SK-N-SH treated with all-trans-retinoic acid at 6 μM for 48 hours (cell line): ENCODE measurements around the gene GSTM4.

Source experiments
- ATAC-seq: fragments of 200-7000 bp; cut with Tn5 transposase; 3 replicates; pipeline ENCODE4 v1.9.1; 2020; ENCODE audit warnings: mild to moderate bottlenecking, moderate library complexity
- ARNTL ChIP-seq: fragments of 450-650 bp; formaldehyde crosslinking; IDR thresholded peaks from 2 replicates; pipeline ENCODE4 v1.5.0; 2020; ENCODE audit warnings: low read depth, mild to moderate bottlenecking, moderate library complexity, borderline replicate concordance
- BACH2 ChIP-seq: fragments of 250-450 bp; sonication (Bioruptor Pico); IDR thresholded peaks from 2 replicates; pipeline ENCODE4 v1.9.0; 2021; ENCODE audit warnings: mild to moderate bottlenecking, borderline replicate concordance
- CSDC2 ChIP-seq: fragments of 250-450 bp; sonication (Bioruptor Pico); IDR thresholded peaks from 2 replicates; pipeline ENCODE4 v1.5.0; 2020; ENCODE audit warnings: mild to moderate bottlenecking, moderate library complexity
- ESRRG ChIP-seq: fragments of 250-450 bp; sonication (Bioruptor Pico); IDR thresholded peaks from 2 replicates; pipeline ENCODE4 v1.6.1; 2021; ENCODE audit warnings: mild to moderate bottlenecking
- GLIS3 ChIP-seq: fragments of 250-450 bp; sonication (Bioruptor Pico); IDR thresholded peaks from 2 replicates; pipeline ENCODE4 v1.5.0; 2020; ENCODE audit warnings: mild to moderate bottlenecking, moderate library complexity
- ISL1 ChIP-seq: fragments of 250-450 bp; sonication (Bioruptor Pico); IDR thresholded peaks from 2 replicates; pipeline ENCODE4 v2.1.2; 2022; ENCODE audit warnings: mild to moderate bottlenecking, moderate library complexity
- OSR1 ChIP-seq: fragments of 250-450 bp; sonication (Bioruptor Pico); IDR thresholded peaks from 2 replicates; pipeline ENCODE4 v1.8.0; 2022; ENCODE audit warnings: moderate library complexity, mild to moderate bottlenecking, inconsistent platforms
- PPARA ChIP-seq: fragments of 250-450 bp; sonication (Bioruptor Pico); IDR thresholded peaks from 2 replicates; pipeline ENCODE4 v1.5.0; 2020; ENCODE audit warnings: mild to moderate bottlenecking, borderline replicate concordance
- RARB ChIP-seq: fragments of 250-450 bp; sonication (Bioruptor Pico); IDR thresholded peaks from 2 replicates; pipeline ENCODE4 v1.8.0; 2021; ENCODE audit warnings: mild to moderate bottlenecking, moderate library complexity
- SNAI2 ChIP-seq: fragments of 250-450 bp; sonication (Bioruptor Pico); IDR thresholded peaks from 2 replicates; pipeline ENCODE4 v1.5.0; 2020; ENCODE audit warnings: mild to moderate bottlenecking, moderate library complexity
- TCF4 ChIP-seq: fragments of 250-450 bp; sonication (Bioruptor Pico); IDR thresholded peaks from 2 replicates; pipeline ENCODE4 v1.8.0; 2021; ENCODE audit warnings: mild to moderate bottlenecking, moderate library complexity, borderline replicate concordance
- TOX ChIP-seq: fragments of 250-450 bp; sonication (Bioruptor Pico); IDR thresholded peaks from 2 replicates; pipeline ENCODE4 v1.8.0; 2021; ENCODE audit warnings: mild to moderate bottlenecking, moderate library complexity, borderline replicate concordance
- ZC3H10 ChIP-seq: fragments of 250-450 bp; sonication (Bioruptor Pico); IDR thresholded peaks from 2 replicates; pipeline ENCODE4 v1.5.1; 2021; ENCODE audit warnings: mild to moderate bottlenecking, moderate library complexity
- ZFP3 ChIP-seq: fragments of 250-450 bp; sonication (Bioruptor Pico); IDR thresholded peaks from 2 replicates; pipeline ENCODE4 v1.5.0; 2020; ENCODE audit warnings: mild to moderate bottlenecking, moderate library complexity
- ZFP30 ChIP-seq: fragments of 450-650 bp; formaldehyde crosslinking; IDR thresholded peaks from 2 replicates; pipeline ENCODE4 v1.5.0; 2022; ENCODE audit warnings: mild to moderate bottlenecking, moderate library complexity
- ZNF565 ChIP-seq: fragments of 450-650 bp; formaldehyde crosslinking; conservative IDR thresholded peaks from 2 replicates; pipeline ENCODE4 v1.5.0; 2020; ENCODE audit warnings: low read depth, mild to moderate bottlenecking, moderate library complexity
- ZNF70 ChIP-seq: fragments of 450-650 bp; formaldehyde crosslinking; IDR thresholded peaks from 2 replicates; pipeline ENCODE4 v1.5.0; 2020; ENCODE audit warnings: mild to moderate bottlenecking, moderate library complexity
- ZNF8 ChIP-seq: fragments of 450-650 bp; formaldehyde crosslinking; IDR thresholded peaks from 2 replicates; pipeline ENCODE4 v1.5.0; 2020; ENCODE audit warnings: mild to moderate bottlenecking, moderate library complexity
- TF ChIP-seq, protein P1 (sequence below): fragments of 250-450 bp; sonication (Bioruptor Pico); IDR thresholded peaks from 2 replicates; pipeline ENCODE4 v1.5.1; 2021; ENCODE audit warnings: mild to moderate bottlenecking, moderate library complexity
- TF ChIP-seq, protein P2 (sequence below): fragments of 250-450 bp; sonication (Bioruptor Pico); IDR thresholded peaks from 2 replicates; pipeline ENCODE4 v1.5.0; 2020; ENCODE audit warnings: mild to moderate bottlenecking, moderate library complexity
- TF ChIP-seq, protein P3 (sequence below): fragments of 250-450 bp; sonication (Bioruptor Pico); IDR thresholded peaks from 2 replicates; pipeline ENCODE4 v1.8.0; 2020; ENCODE audit warnings: mild to moderate bottlenecking, moderate library complexity, borderline replicate concordance
- TF ChIP-seq, protein P4 (sequence below): fragments of 250-450 bp; sonication (Bioruptor Pico); IDR thresholded peaks from 2 replicates; pipeline ENCODE4 v1.5.1; 2020; ENCODE audit warnings: low read depth, mild to moderate bottlenecking, moderate library complexity
- TF ChIP-seq, protein P5 (sequence below): fragments of 250-450 bp; sonication (Bioruptor Pico); IDR thresholded peaks from 2 replicates; pipeline ENCODE4 v1.8.0; 2021; ENCODE audit warnings: low read depth, mild to moderate bottlenecking, moderate library complexity, borderline replicate concordance

Gene GSTM4

DNA sequence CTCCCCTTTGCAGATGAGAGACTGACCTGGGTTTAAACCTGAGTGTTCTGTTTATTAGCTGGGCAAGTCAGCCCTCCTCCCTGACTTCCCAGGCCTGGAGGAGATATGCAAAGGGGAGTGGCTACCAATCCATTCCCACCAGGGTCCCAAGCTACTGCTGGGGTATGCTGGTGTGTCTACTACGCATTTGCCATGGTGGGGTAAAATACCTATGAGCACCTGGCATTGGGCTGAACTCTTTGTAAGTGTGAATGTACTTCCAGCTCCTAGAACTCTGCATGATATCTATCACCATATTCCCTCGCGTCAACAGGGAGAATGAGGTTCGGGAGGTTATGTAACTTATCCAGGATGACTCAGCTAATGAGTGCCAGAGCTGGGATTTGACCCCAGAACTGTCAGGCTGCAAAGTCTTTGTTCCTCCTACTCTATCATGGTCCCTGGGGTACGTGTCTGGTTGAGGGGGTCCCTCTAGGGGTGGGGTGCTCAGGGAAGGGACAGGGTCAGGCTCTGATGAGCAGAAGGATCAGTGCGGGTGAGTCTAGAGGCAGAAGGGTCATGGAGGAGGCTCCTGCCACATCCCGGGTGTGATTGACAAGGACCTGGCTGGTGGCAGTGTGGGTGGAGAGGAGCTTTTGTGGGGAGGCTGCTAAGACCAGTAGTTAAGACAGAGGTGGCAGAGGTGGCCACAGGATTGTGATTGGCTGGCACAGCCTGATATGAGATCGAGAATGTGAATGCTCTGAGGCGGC lies 19.5 kb upstream of the GSTM4 start:
- peak; percentile 66 for ATAC-seq
- TF ChIP-seq ZFP3 (CRISPR knock-in tag) (no peak), GLIS3 (CRISPR knock-in tag) (no peak), CSDC2 (CRISPR knock-in tag) (no peak), ISL1 (no peak), PPARA (CRISPR knock-in tag) (no peak), ZNF565 (CRISPR knock-in tag) (no peak), TCF4 (no peak), ESRRG (no peak), BACH2 (CRISPR knock-in tag) (no peak), SNAI2 (CRISPR knock-in tag) (no peak)
- TF ChIP-seq, protein P1, sequence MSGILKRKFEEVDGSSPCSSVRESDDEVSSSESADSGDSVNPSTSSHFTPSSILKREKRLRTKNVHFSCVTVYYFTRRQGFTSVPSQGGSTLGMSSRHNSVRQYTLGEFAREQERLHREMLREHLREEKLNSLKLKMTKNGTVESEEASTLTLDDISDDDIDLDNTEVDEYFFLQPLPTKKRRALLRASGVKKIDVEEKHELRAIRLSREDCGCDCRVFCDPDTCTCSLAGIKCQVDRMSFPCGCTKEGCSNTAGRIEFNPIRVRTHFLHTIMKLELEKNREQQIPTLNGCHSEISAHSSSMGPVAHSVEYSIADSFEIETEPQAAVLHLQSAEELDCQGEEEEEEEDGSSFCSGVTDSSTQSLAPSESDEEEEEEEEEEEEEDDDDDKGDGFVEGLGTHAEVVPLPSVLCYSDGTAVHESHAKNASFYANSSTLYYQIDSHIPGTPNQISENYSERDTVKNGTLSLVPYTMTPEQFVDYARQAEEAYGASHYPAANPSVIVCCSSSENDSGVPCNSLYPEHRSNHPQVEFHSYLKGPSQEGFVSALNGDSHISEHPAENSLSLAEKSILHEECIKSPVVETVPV, result no peak
- TF ChIP-seq, protein P2, sequence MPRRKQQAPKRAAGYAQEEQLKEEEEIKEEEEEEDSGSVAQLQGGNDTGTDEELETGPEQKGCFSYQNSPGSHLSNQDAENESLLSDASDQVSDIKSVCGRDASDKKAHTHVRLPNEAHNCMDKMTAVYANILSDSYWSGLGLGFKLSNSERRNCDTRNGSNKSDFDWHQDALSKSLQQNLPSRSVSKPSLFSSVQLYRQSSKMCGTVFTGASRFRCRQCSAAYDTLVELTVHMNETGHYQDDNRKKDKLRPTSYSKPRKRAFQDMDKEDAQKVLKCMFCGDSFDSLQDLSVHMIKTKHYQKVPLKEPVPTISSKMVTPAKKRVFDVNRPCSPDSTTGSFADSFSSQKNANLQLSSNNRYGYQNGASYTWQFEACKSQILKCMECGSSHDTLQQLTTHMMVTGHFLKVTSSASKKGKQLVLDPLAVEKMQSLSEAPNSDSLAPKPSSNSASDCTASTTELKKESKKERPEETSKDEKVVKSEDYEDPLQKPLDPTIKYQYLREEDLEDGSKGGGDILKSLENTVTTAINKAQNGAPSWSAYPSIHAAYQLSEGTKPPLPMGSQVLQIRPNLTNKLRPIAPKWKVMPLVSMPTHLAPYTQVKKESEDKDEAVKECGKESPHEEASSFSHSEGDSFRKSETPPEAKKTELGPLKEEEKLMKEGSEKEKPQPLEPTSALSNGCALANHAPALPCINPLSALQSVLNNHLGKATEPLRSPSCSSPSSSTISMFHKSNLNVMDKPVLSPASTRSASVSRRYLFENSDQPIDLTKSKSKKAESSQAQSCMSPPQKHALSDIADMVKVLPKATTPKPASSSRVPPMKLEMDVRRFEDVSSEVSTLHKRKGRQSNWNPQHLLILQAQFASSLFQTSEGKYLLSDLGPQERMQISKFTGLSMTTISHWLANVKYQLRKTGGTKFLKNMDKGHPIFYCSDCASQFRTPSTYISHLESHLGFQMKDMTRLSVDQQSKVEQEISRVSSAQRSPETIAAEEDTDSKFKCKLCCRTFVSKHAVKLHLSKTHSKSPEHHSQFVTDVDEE (CRISPR knock-in tag), result no peak; the same call in 1 of the 2 replicates

DNA sequence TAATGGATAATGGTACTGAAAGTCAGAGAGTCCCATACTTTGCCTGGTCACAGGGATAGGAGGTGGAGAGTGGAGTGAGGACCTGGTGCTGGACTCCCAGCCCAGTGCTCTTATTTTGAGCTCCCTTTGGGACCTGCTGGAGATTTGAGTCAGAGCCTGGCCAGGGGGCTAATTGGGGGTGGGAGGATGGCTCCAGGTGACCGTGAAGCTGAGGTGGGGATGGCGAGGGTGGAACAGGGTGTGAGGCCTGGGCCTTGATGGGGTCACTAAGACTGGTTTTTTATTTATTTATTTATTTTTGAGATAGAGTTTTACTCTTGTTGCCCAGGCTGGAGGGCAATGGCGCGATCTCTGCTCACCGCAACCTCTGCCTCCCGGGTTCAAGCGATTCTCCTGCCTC lies 18.5 kb upstream of the GSTM4 start:
- ATAC-seq, result no peak
- TF ChIP-seq ISL1 (no peak), OSR1 (no peak), TCF4 (no peak), TOX (CRISPR knock-in tag) (no peak), BACH2 (CRISPR knock-in tag) (no peak), GLIS3 (CRISPR knock-in tag) (no peak), ZFP30 (no peak), ARNTL (CRISPR knock-in tag) (no peak)
- TF ChIP-seq, protein P2 (CRISPR knock-in tag), result no peak
- TF ChIP-seq, protein P3, sequence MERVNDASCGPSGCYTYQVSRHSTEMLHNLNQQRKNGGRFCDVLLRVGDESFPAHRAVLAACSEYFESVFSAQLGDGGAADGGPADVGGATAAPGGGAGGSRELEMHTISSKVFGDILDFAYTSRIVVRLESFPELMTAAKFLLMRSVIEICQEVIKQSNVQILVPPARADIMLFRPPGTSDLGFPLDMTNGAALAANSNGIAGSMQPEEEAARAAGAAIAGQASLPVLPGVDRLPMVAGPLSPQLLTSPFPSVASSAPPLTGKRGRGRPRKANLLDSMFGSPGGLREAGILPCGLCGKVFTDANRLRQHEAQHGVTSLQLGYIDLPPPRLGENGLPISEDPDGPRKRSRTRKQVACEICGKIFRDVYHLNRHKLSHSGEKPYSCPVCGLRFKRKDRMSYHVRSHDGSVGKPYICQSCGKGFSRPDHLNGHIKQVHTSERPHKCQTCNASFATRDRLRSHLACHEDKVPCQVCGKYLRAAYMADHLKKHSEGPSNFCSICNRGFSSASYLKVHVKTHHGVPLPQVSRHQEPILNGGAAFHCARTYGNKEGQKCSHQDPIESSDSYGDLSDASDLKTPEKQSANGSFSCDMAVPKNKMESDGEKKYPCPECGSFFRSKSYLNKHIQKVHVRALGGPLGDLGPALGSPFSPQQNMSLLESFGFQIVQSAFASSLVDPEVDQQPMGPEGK (CRISPR knock-in tag), result no peak

DNA sequence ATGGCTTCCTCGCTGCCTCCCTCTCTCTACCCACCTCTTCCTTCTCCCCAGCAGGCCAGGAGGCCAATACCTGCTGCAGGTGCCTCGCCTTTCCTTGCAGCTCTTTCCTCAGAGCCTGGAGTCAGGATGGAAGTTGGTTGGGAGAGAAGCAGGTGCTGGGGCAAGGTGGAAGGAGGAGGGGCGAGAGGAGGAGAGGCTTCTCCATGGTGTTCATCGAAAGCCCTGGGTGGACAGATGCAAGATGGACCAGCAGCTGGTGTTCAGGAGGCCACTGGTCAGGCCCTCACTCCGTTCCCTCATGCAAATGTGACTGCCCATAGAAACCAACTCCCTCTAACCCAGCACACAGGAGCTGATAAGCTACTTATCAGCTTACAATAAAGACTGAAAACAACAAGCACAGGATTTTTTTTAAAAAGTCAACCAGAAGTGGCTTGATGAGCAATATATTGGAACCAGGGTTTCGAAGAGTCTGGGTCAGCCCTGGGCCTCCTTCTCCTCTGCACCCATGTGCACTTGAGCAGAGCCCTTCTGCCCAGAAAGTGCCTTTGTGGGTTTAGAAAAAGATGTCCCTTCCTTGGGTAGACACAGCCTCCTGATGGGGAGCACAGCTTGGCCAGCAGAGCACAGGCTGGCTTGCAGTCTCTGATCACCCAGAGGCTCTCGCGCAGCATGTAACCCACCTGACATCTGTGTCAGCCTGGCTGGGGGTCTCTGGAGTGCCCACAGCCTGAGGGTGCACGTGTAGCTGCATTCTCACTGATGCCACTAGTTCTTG lies 16.6 kb upstream of the GSTM4 start:
- no peak for ATAC-seq
- no peak for TF ChIP-seq CSDC2 (CRISPR knock-in tag)
- no peak for TF ChIP-seq ZFP30
- no peak for TF ChIP-seq RARB (CRISPR knock-in tag)
- TF ChIP-seq, protein P4, sequence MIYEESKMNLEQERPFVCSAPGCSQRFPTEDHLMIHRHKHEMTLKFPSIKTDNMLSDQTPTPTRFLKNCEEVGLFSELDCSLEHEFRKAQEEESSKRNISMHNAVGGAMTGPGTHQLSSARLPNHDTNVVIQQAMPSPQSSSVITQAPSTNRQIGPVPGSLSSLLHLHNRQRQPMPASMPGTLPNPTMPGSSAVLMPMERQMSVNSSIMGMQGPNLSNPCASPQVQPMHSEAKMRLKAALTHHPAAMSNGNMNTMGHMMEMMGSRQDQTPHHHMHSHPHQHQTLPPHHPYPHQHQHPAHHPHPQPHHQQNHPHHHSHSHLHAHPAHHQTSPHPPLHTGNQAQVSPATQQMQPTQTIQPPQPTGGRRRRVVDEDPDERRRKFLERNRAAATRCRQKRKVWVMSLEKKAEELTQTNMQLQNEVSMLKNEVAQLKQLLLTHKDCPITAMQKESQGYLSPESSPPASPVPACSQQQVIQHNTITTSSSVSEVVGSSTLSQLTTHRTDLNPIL, result no peak
- no peak for TF ChIP-seq ESRRG
- TF ChIP-seq, protein P5, sequence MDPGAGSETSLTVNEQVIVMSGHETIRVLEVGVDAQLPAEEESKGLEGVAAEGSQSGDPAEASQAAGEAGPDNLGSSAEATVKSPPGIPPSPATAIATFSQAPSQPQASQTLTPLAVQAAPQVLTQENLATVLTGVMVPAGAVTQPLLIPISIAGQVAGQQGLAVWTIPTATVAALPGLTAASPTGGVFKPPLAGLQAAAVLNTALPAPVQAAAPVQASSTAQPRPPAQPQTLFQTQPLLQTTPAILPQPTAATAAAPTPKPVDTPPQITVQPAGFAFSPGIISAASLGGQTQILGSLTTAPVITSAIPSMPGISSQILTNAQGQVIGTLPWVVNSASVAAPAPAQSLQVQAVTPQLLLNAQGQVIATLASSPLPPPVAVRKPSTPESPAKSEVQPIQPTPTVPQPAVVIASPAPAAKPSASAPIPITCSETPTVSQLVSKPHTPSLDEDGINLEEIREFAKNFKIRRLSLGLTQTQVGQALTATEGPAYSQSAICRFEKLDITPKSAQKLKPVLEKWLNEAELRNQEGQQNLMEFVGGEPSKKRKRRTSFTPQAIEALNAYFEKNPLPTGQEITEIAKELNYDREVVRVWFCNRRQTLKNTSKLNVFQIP, result no peak
- no peak for TF ChIP-seq ZC3H10 (CRISPR knock-in tag)
- no peak for TF ChIP-seq PPARA (CRISPR knock-in tag)
- TF ChIP-seq ZNF565 (CRISPR knock-in tag), result no peak
- TF ChIP-seq ZNF70 (CRISPR knock-in tag), result no peak
- TF ChIP-seq ZFP3 (CRISPR knock-in tag), result no peak
- TF ChIP-seq, protein P1, result no peak
- TF ChIP-seq ZNF8 (CRISPR knock-in tag), result no peak
- no peak for TF ChIP-seq BACH2 (CRISPR knock-in tag)
